Measurements from ENCODE around the gene NR1D1.

GRCh38 chr17:40056379-40057015, 43.9 kb downstream of the NR1D1 start:
- TF ChIP-seq CTCF (IDR thresholded peaks at IDR 0.05): no peak
- TF ChIP-seq POLR2A (IDR thresholded peaks at IDR 0.05): no peak
